Chondrocyte (in vitro differentiated cells): ENCODE measurements around the gene KLHL15. TPM values are rescaled to one million over a fixed set of nuclear protein-coding genes. Genes with fewer than 3 reads are reported as not detected.

Experiments used
- DNase-seq: peaks from one replicate; pipeline ENCODE4 v3.0.0; 2021; ENCODE audit warnings: mixed read lengths, low spot score
- H3K27ac Mint-ChIP-seq: one replicate; pipeline ENCODE4 v1.8.0; 2021; ENCODE audit warnings: mild to moderate bottlenecking, moderate library complexity, mixed read lengths; ENCODE audit not compliant: unreplicated experiment
- H3K27me3 Mint-ChIP-seq: 2 replicates; pipeline ENCODE4 v1.8.0; 2021; ENCODE audit warnings: low read depth, mixed read lengths
- H3K36me3 Mint-ChIP-seq: 2 replicates; pipeline ENCODE4 v1.8.0; 2021; ENCODE audit warnings: low read depth, mixed read lengths
- H3K4me1 Mint-ChIP-seq: 2 replicates; pipeline ENCODE4 v1.8.0; 2021; ENCODE audit warnings: low read depth, mild to moderate bottlenecking, mixed read lengths
- H3K4me3 Mint-ChIP-seq: one replicate; pipeline ENCODE4 v1.8.0; 2021; ENCODE audit warnings: mild to moderate bottlenecking, moderate library complexity, mixed read lengths; ENCODE audit not compliant: unreplicated experiment
- H3K9me3 Mint-ChIP-seq: 2 replicates; pipeline ENCODE4 v1.8.0; 2021; ENCODE audit warnings: low read depth, mixed read lengths
- total RNA-seq: library from RNA; stranded (reverse); gene quantifications from 3 replicates; pipeline ENCODE4 v1.2.1, GENCODE V29; 2021
- TF ChIP-seq, protein P1 (sequence below): fragments of 200-600 bp; sonication (generic); IDR thresholded peaks from 2 replicates; pipeline ENCODE4 v1.5.0; 2021; ENCODE audit warnings: antibody characterized with exemption, mild to moderate bottlenecking, moderate library complexity

Gene KLHL15
- total RNA-seq, 1 donor from 2014 or later = 13.9 TPM

DNA sequence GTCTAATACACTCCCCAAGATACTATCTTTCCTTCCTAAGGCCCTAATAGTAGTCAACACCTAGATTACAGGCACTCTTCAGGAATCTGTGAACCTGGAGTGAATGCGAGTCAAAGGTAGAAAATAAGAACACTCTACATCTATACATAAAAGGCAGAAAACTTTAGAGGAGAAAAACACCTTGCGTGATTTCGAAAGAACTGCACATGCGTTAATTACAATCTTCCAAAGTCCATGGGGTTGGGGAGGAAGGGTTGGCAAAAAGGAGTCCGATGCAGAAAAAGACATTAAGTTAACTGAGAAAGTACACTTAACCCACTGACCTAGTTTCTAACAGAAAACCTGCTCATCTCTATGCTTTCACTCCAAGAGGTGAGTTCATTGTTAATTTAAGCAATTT lies 27.3 kb downstream of the KLHL15 start:
- Mint-ChIP-seq H3K36me3 (peaks cover 13% of the 10 kb centered on the region), H3K27me3 (no peaks in the 10 kb centered on the region), H3K4me3 (no peak overlapping the region), H3K9me3 (no peaks in the 10 kb centered on the region), H3K4me1 (no peaks in the 10 kb centered on the region), H3K27ac (no peak overlapping the region)
- TF ChIP-seq, protein P1, sequence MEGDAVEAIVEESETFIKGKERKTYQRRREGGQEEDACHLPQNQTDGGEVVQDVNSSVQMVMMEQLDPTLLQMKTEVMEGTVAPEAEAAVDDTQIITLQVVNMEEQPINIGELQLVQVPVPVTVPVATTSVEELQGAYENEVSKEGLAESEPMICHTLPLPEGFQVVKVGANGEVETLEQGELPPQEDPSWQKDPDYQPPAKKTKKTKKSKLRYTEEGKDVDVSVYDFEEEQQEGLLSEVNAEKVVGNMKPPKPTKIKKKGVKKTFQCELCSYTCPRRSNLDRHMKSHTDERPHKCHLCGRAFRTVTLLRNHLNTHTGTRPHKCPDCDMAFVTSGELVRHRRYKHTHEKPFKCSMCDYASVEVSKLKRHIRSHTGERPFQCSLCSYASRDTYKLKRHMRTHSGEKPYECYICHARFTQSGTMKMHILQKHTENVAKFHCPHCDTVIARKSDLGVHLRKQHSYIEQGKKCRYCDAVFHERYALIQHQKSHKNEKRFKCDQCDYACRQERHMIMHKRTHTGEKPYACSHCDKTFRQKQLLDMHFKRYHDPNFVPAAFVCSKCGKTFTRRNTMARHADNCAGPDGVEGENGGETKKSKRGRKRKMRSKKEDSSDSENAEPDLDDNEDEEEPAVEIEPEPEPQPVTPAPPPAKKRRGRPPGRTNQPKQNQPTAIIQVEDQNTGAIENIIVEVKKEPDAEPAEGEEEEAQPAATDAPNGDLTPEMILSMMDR = no peak
- no peak for DNase-seq

DNA sequence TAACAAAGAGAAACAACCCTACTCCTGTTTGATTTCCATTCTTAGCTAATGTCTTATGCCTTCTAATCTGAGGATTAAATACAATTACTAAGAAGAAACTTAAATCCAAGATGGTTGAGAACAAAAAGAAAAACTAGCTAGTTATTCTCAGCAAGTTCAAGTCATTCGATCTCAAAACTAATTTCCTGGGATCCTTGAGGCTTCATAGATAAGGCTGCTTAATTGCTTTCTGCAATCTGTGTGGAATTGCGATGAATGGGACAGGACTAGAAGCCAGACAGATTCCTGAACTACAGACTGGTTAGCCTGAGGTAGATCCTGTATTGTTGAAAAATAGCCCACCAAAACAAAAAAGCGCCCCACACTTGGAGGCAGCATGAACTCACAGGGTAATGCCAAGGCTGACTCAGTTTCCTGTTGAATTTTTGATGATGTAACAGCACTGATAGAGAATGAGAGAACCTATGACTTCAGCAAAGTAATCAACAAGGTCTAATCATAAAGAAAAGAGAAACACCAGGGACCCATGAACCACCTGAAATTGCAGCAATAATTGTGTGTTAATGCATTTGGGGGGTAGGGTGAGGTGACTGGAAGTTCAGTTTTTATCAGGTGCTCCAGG lies 33.9 kb downstream of the KLHL15 start:
- TF ChIP-seq, protein P1 = no peak

DNA sequence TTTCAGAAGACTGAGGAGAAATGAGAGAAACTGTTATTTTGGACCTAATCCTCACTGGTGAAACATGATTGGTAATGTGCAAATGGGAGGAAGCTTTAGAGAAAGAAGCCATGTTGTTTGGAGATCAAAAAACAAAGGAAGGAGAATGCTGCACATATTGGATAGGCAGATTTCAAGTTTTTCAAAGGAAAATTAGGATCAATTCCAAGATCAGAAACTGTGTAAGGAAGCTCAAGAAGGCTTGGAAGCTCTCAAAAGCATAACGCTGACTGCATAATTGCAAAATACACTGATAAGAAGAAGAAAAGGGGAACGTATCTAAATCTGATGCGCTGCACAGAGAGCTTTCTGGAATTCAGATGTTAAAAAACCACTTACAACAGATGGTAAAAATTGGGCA lies 34.6 kb downstream of the KLHL15 start:
- TF ChIP-seq, protein P1 = no peak
- no peak for DNase-seq
- Mint-ChIP-seq H3K27me3 (no peaks in the 10 kb centered on the region), H3K36me3 (peaks cover 31% of the 10 kb centered on the region), H3K27ac (no peak overlapping the region), H3K9me3 (no peaks in the 10 kb centered on the region), H3K4me3 (no peak overlapping the region), H3K4me1 (peaks cover 5% of the 10 kb centered on the region)

More for the DNA sequence above, 33.9 kb downstream of the KLHL15 start:
- no peak overlapping the region for H3K27ac Mint-ChIP-seq
- H3K36me3 Mint-ChIP-seq = peaks cover 24% of the 10 kb centered on the region
- H3K9me3 Mint-ChIP-seq = no peaks in the 10 kb centered on the region
- no peak overlapping the region for H3K4me3 Mint-ChIP-seq
- no peaks in the 10 kb centered on the region for H3K27me3 Mint-ChIP-seq
- peaks cover 5% of the 10 kb centered on the region for H3K4me1 Mint-ChIP-seq
- DNase-seq = no peak

DNA sequence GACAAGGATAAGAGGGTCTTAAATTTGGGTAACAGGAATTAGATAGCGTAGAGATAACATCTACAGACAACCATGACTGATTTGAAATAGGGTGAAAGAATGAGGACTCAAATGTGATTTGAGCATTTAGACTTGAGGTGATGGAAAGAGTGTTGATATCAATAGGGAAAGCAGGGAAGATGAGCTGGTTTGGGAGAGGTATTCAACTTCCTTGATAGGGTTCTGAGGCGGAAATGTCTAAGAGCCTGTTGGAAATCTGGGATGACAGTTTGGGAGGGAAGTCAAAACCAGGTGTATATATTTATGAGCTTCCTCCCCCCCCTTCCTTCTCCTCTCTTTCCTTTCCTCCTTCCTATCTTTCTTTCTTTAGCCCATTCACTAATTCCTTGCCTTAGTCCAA lies 36.5 kb downstream of the KLHL15 start:
- no peaks in the 10 kb centered on the region for H3K9me3 Mint-ChIP-seq
- no peak overlapping the region for H3K4me3 Mint-ChIP-seq

DNA sequence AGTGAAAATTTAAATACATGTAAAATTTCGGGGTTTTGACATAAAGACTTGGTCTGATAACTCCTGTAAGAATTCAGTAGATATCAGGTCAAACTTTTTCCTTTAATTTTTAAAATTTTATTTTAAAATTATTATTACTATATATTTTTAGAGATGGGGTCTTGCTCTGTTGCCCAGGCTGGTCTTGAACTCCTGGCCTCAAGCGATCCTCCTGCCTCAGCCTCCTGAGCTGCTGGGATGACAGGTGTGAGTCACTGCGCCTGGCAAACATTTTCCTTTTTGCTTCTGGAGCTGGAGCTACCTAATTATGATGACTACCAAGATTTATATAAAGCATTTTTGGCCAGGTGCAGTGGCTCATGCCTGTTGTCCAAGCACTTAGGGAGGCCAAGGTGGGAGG lies 37.3 kb downstream of the KLHL15 start:
- no peak for DNase-seq
- Mint-ChIP-seq H3K4me1 (peaks cover 6% of the 10 kb centered on the region), H3K9me3 (no peaks in the 10 kb centered on the region), H3K36me3 (peaks cover 36% of the 10 kb centered on the region), H3K4me3 (no peak overlapping the region), H3K27me3 (no peaks in the 10 kb centered on the region), H3K27ac (no peak overlapping the region)
- TF ChIP-seq, protein P1 = no peak

More for the DNA sequence above, 36.5 kb downstream of the KLHL15 start:
- Mint-ChIP-seq H3K36me3 (peaks cover 36% of the 10 kb centered on the region), H3K4me1 (peaks cover 5% of the 10 kb centered on the region), H3K27me3 (no peaks in the 10 kb centered on the region), H3K27ac (no peak overlapping the region)
- TF ChIP-seq, protein P1 = no peak
- no peak for DNase-seq
